GM19463 (cell line): Measurements from ENCODE around the gene HRH1.

Source experiments
- ATAC-seq: cut with Tn5 transposase; IDR thresholded peaks from one replicate; pipeline ENCODE4 v1.9.1; 2021; ENCODE audit warnings: mild to moderate bottlenecking, moderate library complexity; ENCODE audit not compliant: unreplicated experiment

HRH1 gene

GRCh38 chr3:11306817-11307589 is 152.7 kb downstream of the HRH1 start:
- peak; percentile 70 for ATAC-seq

DNA sequence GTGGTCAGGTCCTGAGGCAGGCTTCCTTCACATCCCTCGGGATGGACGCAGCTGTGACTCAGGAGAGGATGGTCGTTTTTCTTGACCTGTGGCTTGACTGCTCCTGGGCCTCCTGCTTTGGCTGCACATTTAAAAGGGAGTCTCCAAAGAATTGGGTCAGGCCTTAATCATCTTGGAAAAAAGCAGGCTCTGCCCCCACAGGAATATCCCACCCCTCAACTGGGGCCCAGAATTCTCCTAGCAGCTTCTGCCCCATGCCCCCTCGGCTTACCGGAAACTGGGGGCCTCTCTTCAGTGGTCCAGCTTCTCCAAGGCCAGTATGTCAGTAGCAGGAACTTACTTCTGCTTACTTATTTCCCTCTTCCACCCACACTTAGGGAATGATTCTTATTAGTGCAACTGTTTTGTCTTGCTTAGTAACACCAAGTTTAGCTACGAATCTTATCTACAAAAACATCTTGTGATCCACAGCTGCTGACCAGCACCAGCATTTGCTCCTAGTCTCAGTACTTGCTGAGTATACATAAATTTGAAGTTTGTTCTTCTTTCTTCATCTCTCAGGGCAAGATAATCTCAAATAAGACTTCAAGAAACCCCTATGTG is 153.6 kb downstream of the HRH1 start:
- no peak for ATAC-seq

GRCh38 chr3:11310258-11310657 is 156.0 kb downstream of the HRH1 start:
- no peak for ATAC-seq

DNA sequence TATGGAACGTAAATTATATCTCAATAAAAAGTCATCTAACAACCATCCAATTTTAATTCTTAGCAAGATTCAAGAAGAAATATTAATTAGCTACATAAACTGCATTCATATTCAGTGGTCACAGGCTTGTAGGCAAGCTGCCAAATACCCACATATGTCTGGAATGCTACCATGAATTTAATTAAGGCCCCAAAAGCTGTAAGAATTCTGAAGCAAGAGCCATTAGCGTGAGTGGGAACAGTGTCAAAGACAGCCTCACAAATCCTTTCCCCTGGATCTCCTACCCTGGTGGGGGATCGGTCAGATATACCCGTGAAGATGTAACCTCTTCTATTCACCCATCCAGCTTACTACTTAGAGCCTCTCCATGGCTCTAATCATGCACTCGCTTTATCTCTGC is 157.9 kb downstream of the HRH1 start:
- no peak for ATAC-seq
